KMS-11 (cell line): Measurements from ENCODE around the gene LCLAT1.

Source experiments
- H2AFZ ChIP-seq: fragments of 200-600 bp; sonication (generic); 2 replicates; pipeline ENCODE4 v1.6.1; 2016; ENCODE audit warnings: antibody characterized with exemption, mixed run types, low read depth
- H3K27ac ChIP-seq: fragments of 200-600 bp; sonication (generic); 2 replicates; pipeline ENCODE4 v1.6.1; 2016; ENCODE audit warnings: mild to moderate bottlenecking, mixed run types
- H3K27me3 ChIP-seq: fragments of 200-600 bp; sonication (generic); 2 replicates; pipeline ENCODE4 v1.6.1; 2017; ENCODE audit warnings: mild to moderate bottlenecking, low read depth, mixed run types, moderate library complexity; ENCODE audit not compliant: insufficient read depth
- H3K36me3 ChIP-seq: fragments of 200-600 bp; sonication (generic); 2 replicates; pipeline ENCODE4 v1.6.1; 2017; ENCODE audit warnings: mild to moderate bottlenecking, mixed run types; ENCODE audit not compliant: insufficient read depth
- H3K4me1 ChIP-seq: fragments of 200-600 bp; sonication (generic); 2 replicates; pipeline ENCODE4 v1.6.1; 2016; ENCODE audit warnings: mild to moderate bottlenecking, low read depth, mixed run types; ENCODE audit not compliant: poor library complexity, severe bottlenecking
- H3K4me2 ChIP-seq: fragments of 200-600 bp; sonication (generic); 2 replicates; pipeline ENCODE4 v1.7.0; 2016; ENCODE audit warnings: mild to moderate bottlenecking, mixed run types
- H3K4me3 ChIP-seq: fragments of 200-600 bp; sonication (generic); IDR thresholded peaks from 2 replicates; pipeline ENCODE4 v1.6.1; 2017; ENCODE audit warnings: low read depth, low read length, mixed read lengths; ENCODE audit not compliant: insufficient read depth
- H3K79me2 ChIP-seq: fragments of 200-600 bp; sonication (generic); 2 replicates; pipeline ENCODE4 v1.6.1; 2016; ENCODE audit warnings: low read depth, mixed run types; ENCODE audit not compliant: insufficient read depth
- H3K9ac ChIP-seq: fragments of 200-600 bp; sonication (generic); 2 replicates; pipeline ENCODE4 v1.6.1; 2016; ENCODE audit warnings: mild to moderate bottlenecking, mixed run types
- H4K20me1 ChIP-seq: fragments of 200-600 bp; sonication (generic); 2 replicates; pipeline ENCODE4 v1.6.1; 2016; ENCODE audit warnings: mild to moderate bottlenecking, mixed run types; ENCODE audit not compliant: insufficient read depth
- CTCF ChIP-seq: fragments of 200-600 bp; sonication (generic); conservative IDR thresholded peaks from 2 replicates; pipeline ENCODE4 v1.6.1; 2017; ENCODE audit warnings: low read depth, mild to moderate bottlenecking, antibody characterized with exemption, low read length, moderate library complexity, mixed read lengths

Gene LCLAT1

GRCh38 chr2:30590407-30590806, 143.4 kb downstream of the LCLAT1 start:
- Histone ChIP-seq H3K36me3 (no peaks in the 10 kb centered on the region), H3K27ac (no peak overlapping the region), H4K20me1 (no peaks in the 10 kb centered on the region), H3K4me3 (no peak overlapping the region), H3K4me2 (no peak overlapping the region), H3K27me3 (no peaks in the 10 kb centered on the region), H3K4me1 (no peaks in the 10 kb centered on the region), H2AFZ (no peak overlapping the region), H3K79me2 (no peaks in the 10 kb centered on the region), H3K9ac (no peak overlapping the region)
- no peak for TF ChIP-seq CTCF

DNA sequence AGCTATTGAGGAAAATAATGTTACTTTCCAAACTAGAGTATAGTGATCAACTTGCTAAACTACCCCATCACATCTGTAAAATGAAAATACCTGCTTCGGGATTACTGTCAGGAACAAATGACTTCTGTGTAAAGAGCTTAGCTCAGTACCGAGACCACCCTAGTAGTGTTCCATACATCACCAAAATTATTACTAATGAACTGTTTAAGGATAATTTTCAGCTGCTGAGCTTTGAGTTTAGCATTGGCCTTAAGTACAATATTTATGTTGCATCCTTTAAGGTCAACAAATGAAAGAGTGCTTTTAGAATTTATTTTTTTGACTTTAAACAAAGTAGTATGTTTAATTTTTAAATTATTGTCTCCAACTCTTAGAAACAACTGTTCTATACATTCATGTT, 144.1 kb downstream of the LCLAT1 start:
- H3K79me2 ChIP-seq, result no peaks in the 10 kb centered on the region
- H3K9ac ChIP-seq, result no peak overlapping the region
- no peak overlapping the region for H3K4me2 ChIP-seq
- no peak overlapping the region for H3K27ac ChIP-seq
- no peaks in the 10 kb centered on the region for H3K4me1 ChIP-seq
- H3K4me3 ChIP-seq, result no peak overlapping the region
- no peaks in the 10 kb centered on the region for H4K20me1 ChIP-seq
- H3K36me3 ChIP-seq, result no peaks in the 10 kb centered on the region
- H3K27me3 ChIP-seq, result no peaks in the 10 kb centered on the region
- TF ChIP-seq CTCF, result no peak
- no peak overlapping the region for H2AFZ ChIP-seq

DNA sequence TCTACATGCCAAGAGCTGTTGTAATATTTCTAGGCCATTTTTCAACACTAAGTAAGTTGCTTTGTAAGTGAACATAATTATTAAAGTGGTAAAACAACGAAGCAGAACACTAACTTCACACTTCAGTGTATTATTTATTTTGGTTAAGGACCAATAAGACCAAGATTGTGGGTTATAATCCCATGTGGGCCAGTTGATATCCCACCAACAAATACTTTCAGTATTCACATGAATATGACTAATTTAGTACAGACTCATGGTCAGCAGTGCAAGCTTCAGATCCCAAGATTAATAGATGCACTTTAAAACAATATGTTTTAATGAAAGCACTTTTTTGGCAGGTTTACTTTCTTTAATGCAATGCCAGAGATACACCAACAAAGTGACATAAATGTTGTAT, 154.3 kb downstream of the LCLAT1 start:
- H3K27me3 ChIP-seq, result no peaks in the 10 kb centered on the region
- no peaks in the 10 kb centered on the region for H3K36me3 ChIP-seq
- no peaks in the 10 kb centered on the region for H3K79me2 ChIP-seq
- H3K9ac ChIP-seq, result no peak overlapping the region
- H3K4me1 ChIP-seq, result no peaks in the 10 kb centered on the region
- TF ChIP-seq CTCF, result no peak
- no peak overlapping the region for H3K27ac ChIP-seq
- no peaks in the 10 kb centered on the region for H4K20me1 ChIP-seq
- H3K4me2 ChIP-seq, result no peak overlapping the region
- no peak overlapping the region for H2AFZ ChIP-seq
- H3K4me3 ChIP-seq, result no peak overlapping the region

GRCh38 chr2:30605197-30605596, 158.2 kb downstream of the LCLAT1 start:
- TF ChIP-seq CTCF, result no peak
- Histone ChIP-seq H4K20me1 (no peaks in the 10 kb centered on the region), H3K36me3 (no peaks in the 10 kb centered on the region), H3K27ac (no peak overlapping the region), H2AFZ (no peak overlapping the region), H3K27me3 (no peaks in the 10 kb centered on the region), H3K4me3 (no peak overlapping the region), H3K4me1 (no peaks in the 10 kb centered on the region), H3K79me2 (no peaks in the 10 kb centered on the region), H3K4me2 (no peak overlapping the region), H3K9ac (no peak overlapping the region)

GRCh38 chr2:30608643-30609042, 161.6 kb downstream of the LCLAT1 start:
- H3K4me1 ChIP-seq, result no peaks in the 10 kb centered on the region
- H3K9ac ChIP-seq, result no peak overlapping the region
- H3K27me3 ChIP-seq, result no peaks in the 10 kb centered on the region
- TF ChIP-seq CTCF, result no peak
- no peak overlapping the region for H3K4me3 ChIP-seq
- H3K27ac ChIP-seq, result no peak overlapping the region
- no peak overlapping the region for H3K4me2 ChIP-seq
- H4K20me1 ChIP-seq, result no peaks in the 10 kb centered on the region
- H3K36me3 ChIP-seq, result no peaks in the 10 kb centered on the region
- H2AFZ ChIP-seq, result no peak overlapping the region
- no peaks in the 10 kb centered on the region for H3K79me2 ChIP-seq
